Progenitor cell of endocrine pancreas (in vitro differentiated cells): ENCODE data around the gene RNLS. TPM values are rescaled to one million over a fixed set of nuclear protein-coding genes. Genes with fewer than 3 reads are reported as not detected.
A peak's percentile ranks its signal among the peaks of the same experiment; 100 is the strongest.

ENCODE experiments used
- DNase-seq: peaks from one replicate; pipeline ENCODE4 v3.0.0; 2021; ENCODE audit warnings: low spot score; ENCODE audit not compliant: unreplicated experiment
- H3K27ac Mint-ChIP-seq: 2 replicates; pipeline ENCODE4 v1.8.0; 2021; ENCODE audit warnings: mild to moderate bottlenecking, moderate library complexity, mixed read lengths
- H3K27me3 Mint-ChIP-seq: 2 replicates; pipeline ENCODE4 v1.8.0; 2021; ENCODE audit warnings: mixed read lengths
- H3K36me3 Mint-ChIP-seq: 2 replicates; pipeline ENCODE4 v1.8.0; 2022; ENCODE audit warnings: mixed read lengths; ENCODE audit not compliant: insufficient read depth
- H3K4me1 Mint-ChIP-seq: 2 replicates; pipeline ENCODE4 v1.8.0; 2021; ENCODE audit warnings: low read depth, mixed read lengths
- H3K4me3 Mint-ChIP-seq: 2 replicates; pipeline ENCODE4 v1.8.0; 2021; ENCODE audit warnings: low read depth, mild to moderate bottlenecking, moderate library complexity, mixed read lengths
- H3K9me3 Mint-ChIP-seq: 2 replicates; pipeline ENCODE4 v1.8.0; 2021; ENCODE audit warnings: low read depth, mixed read lengths
- CTCF ChIP-seq: fragments of 200-600 bp; sonication (generic); IDR thresholded peaks from one replicate; pipeline ENCODE4 v1.5.0; 2021; ENCODE audit warnings: antibody characterized with exemption, mild to moderate bottlenecking; ENCODE audit not compliant: unreplicated experiment
- total RNA-seq: library from RNA; stranded (reverse); gene quantifications from 2 replicates; pipeline ENCODE4 v1.2.1, GENCODE V29; 2021

RNLS gene
- total RNA-seq, 1 donor from 2014 or later = 7.5 TPM

GRCh38 chr10:88594482-88594881, 11.4 kb upstream of the RNLS start:
- no peak for TF ChIP-seq CTCF
- Mint-ChIP-seq H3K27me3 (peaks cover 3% of the 10 kb centered on the region), H3K4me1 (peaks cover 5% of the 10 kb centered on the region), H3K9me3 (no peaks in the 10 kb centered on the region), H3K36me3 (no peaks in the 10 kb centered on the region), H3K4me3 (no peak overlapping the region), H3K27ac (no peak overlapping the region)
- no peak for DNase-seq

GRCh38 chr10:88592906-88593305, 9.8 kb upstream of the RNLS start:
- Mint-ChIP-seq H3K9me3 (no peaks in the 10 kb centered on the region), H3K36me3 (no peaks in the 10 kb centered on the region), H3K27ac (no peak overlapping the region), H3K4me1 (no peaks in the 10 kb centered on the region), H3K4me3 (no peak overlapping the region), H3K27me3 (peaks cover 3% of the 10 kb centered on the region)
- DNase-seq = no peak
- TF ChIP-seq CTCF = no peak

GRCh38 chr10:88592381-88592780, 9.3 kb upstream of the RNLS start:
- no peaks in the 10 kb centered on the region for H3K9me3 Mint-ChIP-seq
- TF ChIP-seq CTCF = no peak
- no peak for DNase-seq
- H3K4me1 Mint-ChIP-seq = no peaks in the 10 kb centered on the region
- H3K4me3 Mint-ChIP-seq = no peak overlapping the region
- H3K27me3 Mint-ChIP-seq = peaks cover 3% of the 10 kb centered on the region
- no peaks in the 10 kb centered on the region for H3K36me3 Mint-ChIP-seq
- no peak overlapping the region for H3K27ac Mint-ChIP-seq

- DNase-seq = no peak
- Mint-ChIP-seq H3K4me1 (peaks cover 2% of the 10 kb centered on the region), H3K27me3 (peaks cover 14% of the 10 kb centered on the region), H3K9me3 (peaks cover 7% of the 10 kb centered on the region), H3K4me3 (no peak within 1 kb of the TSS), H3K36me3 (no peaks in the 10 kb centered on the region), H3K27ac (no peak within 1 kb of the TSS)
- TF ChIP-seq CTCF = no peak
Observed at GRCh38 chr10:88586462-88586861, 3.3 kb upstream of the RNLS start, which contains the start of gene LIPJ. LIPJ (plus strand) TSS chr10:88586762; CDS start chr10:88590688, 3,926 bp downstream.

GRCh38 chr10:88583584-88583957, 453 bp upstream of the RNLS start:
- H3K27me3 Mint-ChIP-seq = peaks cover 11% of the 10 kb centered on the region
- H3K36me3 Mint-ChIP-seq = no peaks in the 10 kb centered on the region

More at GRCh38 chr10:88583584-88583957, 453 bp upstream of the RNLS start:
- Mint-ChIP-seq H3K9me3 (peaks cover 7% of the 10 kb centered on the region), H3K27ac (peak overlapping the region; percentile 97), H3K4me1 (peaks cover 2% of the 10 kb centered on the region), H3K4me3 (peak overlapping the region; percentile 86)
- DNase-seq = no peak
- no peak for TF ChIP-seq CTCF
